Measurements from ENCODE around the gene COL27A1. TPM values are rescaled to one million over a fixed set of nuclear protein-coding genes. Genes with fewer than 3 reads are reported as not detected.

Gene COL27A1
- total RNA-seq, 2 experiments from 2014 or later = not detected

- ChIA-PET POLR2A (interaction anchor here (0.7 kb wide), 1 partner anchor 249 kb away, joined by 6 read pairs; no protein-coding TSS in a partner anchor), CTCF (ENCODE audit: unreplicated experiment) (no interaction called here)
- Histone ChIP-seq H3K79me2 (ENCODE audit: insufficient read depth, low read depth, low read length) (no peaks in the 10 kb centered on the region), H4K20me1 (ENCODE audit: insufficient read depth, low read length) (no peaks in the 10 kb centered on the region), H3K27ac (ENCODE audit: low read depth, low read length, poor library complexity, severe bottlenecking) (no peak overlapping the region), H3K4me1 (ENCODE audit: insufficient read depth, low read length, poor library complexity, severe bottlenecking) (no peaks in the 10 kb centered on the region), H3K36me3 (ENCODE audit: insufficient read depth, low read length) (no peaks in the 10 kb centered on the region), H3K9me3 (ENCODE audit: low read length) (no peaks in the 10 kb centered on the region), H3K4me3 (ENCODE audit: low read depth, low read length, poor library complexity, severe bottlenecking) (no peak overlapping the region), H3K9me2 (ENCODE audit: insufficient read depth, low read length) (no peaks in the 10 kb centered on the region), H2AFZ (ENCODE audit: low read length) (no peak overlapping the region), H3K4me2 (ENCODE audit: low read length) (no peak overlapping the region)
- DNase-seq (ENCODE audit: low spot score) = no peak
- no TSS peak for BruUV-seq (replicated peaks)
- intact Hi-C loops (cut with micrococcal nuclease; ENCODE audit: unreplicated experiment) = no loop called here
- no peak for TF ChIP-seq EZH2phosphoT487 (IDR thresholded peaks at IDR 0.05; ENCODE audit: borderline replicate concordance, low read depth, low read length)
- TF ChIP-seq CTCF (conservative IDR thresholded peaks at IDR 0.05; ENCODE audit: low read length) = no peak
Observed at GRCh38 chr9:114269023-114269422, 113.7 kb downstream of the COL27A1 start.

- no peak for TF ChIP-seq CTCF (conservative IDR thresholded peaks at IDR 0.05; ENCODE audit: low read length)
- TF ChIP-seq EZH2phosphoT487 (IDR thresholded peaks at IDR 0.05; ENCODE audit: borderline replicate concordance, low read depth, low read length) = no peak
- POLR2A ChIA-PET = no interaction called here
Observed at GRCh38 chr9:114270120-114270975, 115.0 kb downstream of the COL27A1 start.

More at GRCh38 chr9:114270120-114270975, 115.0 kb downstream of the COL27A1 start:
- CTCF ChIA-PET (ENCODE audit: unreplicated experiment) = no interaction called here
- H3K9me3 ChIP-seq (ENCODE audit: low read length) = no peaks in the 10 kb centered on the region
- H2AFZ ChIP-seq (ENCODE audit: low read length) = no peak overlapping the region
- no peaks in the 10 kb centered on the region for H3K36me3 ChIP-seq (ENCODE audit: insufficient read depth, low read length)
- no peak overlapping the region for H3K4me3 ChIP-seq (ENCODE audit: low read depth, low read length, poor library complexity, severe bottlenecking)
- no peak for DNase-seq (ENCODE audit: low spot score)
- no peaks in the 10 kb centered on the region for H4K20me1 ChIP-seq (ENCODE audit: insufficient read depth, low read length)
- H3K4me2 ChIP-seq (ENCODE audit: low read length) = no peak overlapping the region
- intact Hi-C loops (cut with micrococcal nuclease; ENCODE audit: unreplicated experiment) = loop anchor here (2.0 kb wide), 1 partner anchor 162 kb away; no protein-coding TSS in a partner anchor
- H3K9me2 ChIP-seq (ENCODE audit: insufficient read depth, low read length) = no peaks in the 10 kb centered on the region
- no peaks in the 10 kb centered on the region for H3K4me1 ChIP-seq (ENCODE audit: insufficient read depth, low read length, poor library complexity, severe bottlenecking)
- H3K27ac ChIP-seq (ENCODE audit: low read depth, low read length, poor library complexity, severe bottlenecking) = no peak overlapping the region
- no TSS peak for BruUV-seq (replicated peaks)
- H3K79me2 ChIP-seq (ENCODE audit: insufficient read depth, low read depth, low read length) = no peaks in the 10 kb centered on the region
